Measurements from ENCODE around the gene ZNF804B.

ZNF804B gene

GRCh38 chr7:89316584-89317251 lies 557.2 kb downstream of the ZNF804B start:
- FAIRE-seq = no peak
- TF ChIP-seq TAF1 (IDR thresholded peaks at IDR 0.05; ENCODE audit: borderline replicate concordance, low read depth, low read length) = no peak
- no peak for TF ChIP-seq POLR2AphosphoS5 (IDR thresholded peaks at IDR 0.05; ENCODE audit: low read depth, low read length)
- TF ChIP-seq POLR2A (IDR thresholded peaks at IDR 0.05; ENCODE audit: low read depth, low read length) = no peak
- DNase-seq (ENCODE audit: insufficient read length) = no peak

- FAIRE-seq (no peak), DNase-seq (ENCODE audit: insufficient read length) (no peak)
- no peak for TF ChIP-seq POLR2A (IDR thresholded peaks at IDR 0.05; ENCODE audit: low read depth, low read length)
- no peak for TF ChIP-seq POLR2AphosphoS5 (IDR thresholded peaks at IDR 0.05; ENCODE audit: low read depth, low read length)
- no peak for TF ChIP-seq TAF1 (IDR thresholded peaks at IDR 0.05; ENCODE audit: borderline replicate concordance, low read depth, low read length)
These were observed 572.5 kb downstream of the ZNF804B start for GRCh38 chr7:89332026-89332425.

GRCh38 chr7:89334797-89335196 lies 575.3 kb downstream of the ZNF804B start:
- no peak for FAIRE-seq
- no peak for DNase-seq (ENCODE audit: insufficient read length)
- TF ChIP-seq TAF1 (IDR thresholded peaks at IDR 0.05; ENCODE audit: borderline replicate concordance, low read depth, low read length) (no peak), POLR2A (IDR thresholded peaks at IDR 0.05; ENCODE audit: low read depth, low read length) (no peak), POLR2AphosphoS5 (IDR thresholded peaks at IDR 0.05; ENCODE audit: low read depth, low read length) (no peak)

- DNase-seq (ENCODE audit: insufficient read length) (no peak), FAIRE-seq (no peak)
- TF ChIP-seq POLR2AphosphoS5 (IDR thresholded peaks at IDR 0.05; ENCODE audit: low read depth, low read length) (no peak), POLR2A (IDR thresholded peaks at IDR 0.05; ENCODE audit: low read depth, low read length) (no peak), TAF1 (IDR thresholded peaks at IDR 0.05; ENCODE audit: borderline replicate concordance, low read depth, low read length) (no peak)
These were observed 576.0 kb downstream of the ZNF804B start for GRCh38 chr7:89335490-89335889.

GRCh38 chr7:89336121-89336520 lies 576.6 kb downstream of the ZNF804B start:
- DNase-seq (ENCODE audit: insufficient read length) (no peak), FAIRE-seq (no peak)
- no peak for TF ChIP-seq POLR2AphosphoS5 (IDR thresholded peaks at IDR 0.05; ENCODE audit: low read depth, low read length)
- no peak for TF ChIP-seq TAF1 (IDR thresholded peaks at IDR 0.05; ENCODE audit: borderline replicate concordance, low read depth, low read length)

DNA sequence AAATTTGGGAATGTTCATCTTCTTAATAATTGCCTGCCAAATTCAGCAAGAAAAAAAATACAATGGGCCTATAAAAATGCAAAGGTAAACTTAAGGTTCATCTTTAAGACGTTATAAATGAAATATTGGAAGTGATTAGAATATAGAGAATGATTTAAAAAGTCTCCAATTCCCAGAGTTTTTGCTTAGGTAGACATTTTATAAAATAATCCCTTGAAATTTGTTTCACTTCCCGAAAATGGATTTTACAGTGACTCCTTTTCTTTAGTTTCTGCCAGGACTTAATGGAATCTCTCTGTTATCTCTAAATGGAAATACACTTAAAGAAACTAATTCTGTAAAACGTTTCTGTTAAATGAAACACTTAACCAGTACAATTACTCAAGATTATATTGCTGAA lies 580.2 kb downstream of the ZNF804B start:
- DNase-seq (ENCODE audit: insufficient read length) (no peak), FAIRE-seq (no peak)
- TF ChIP-seq POLR2A (IDR thresholded peaks at IDR 0.05; ENCODE audit: low read depth, low read length) = no peak
- TF ChIP-seq POLR2AphosphoS5 (IDR thresholded peaks at IDR 0.05; ENCODE audit: low read depth, low read length) = no peak
- TF ChIP-seq TAF1 (IDR thresholded peaks at IDR 0.05; ENCODE audit: borderline replicate concordance, low read depth, low read length) = no peak

DNA sequence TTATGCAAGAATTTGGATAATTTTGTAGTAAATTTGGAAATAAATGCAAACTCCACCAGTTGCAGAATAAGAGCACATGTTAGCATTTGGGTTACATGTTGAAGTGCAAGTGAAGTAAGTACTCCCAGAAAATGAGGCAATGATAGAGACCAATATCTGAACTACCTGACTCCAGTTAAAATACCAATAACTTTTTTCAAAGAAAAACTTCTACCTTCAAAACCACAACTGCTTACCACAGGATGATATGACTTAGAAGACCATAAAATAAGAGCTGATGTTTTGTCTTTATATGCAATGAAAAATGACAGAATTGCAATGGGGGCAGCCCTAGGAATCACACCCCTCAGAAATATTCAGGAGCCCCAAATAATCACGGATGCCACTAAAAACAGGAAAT lies 597.6 kb downstream of the ZNF804B start:
- DNase-seq (ENCODE audit: insufficient read length) = no peak
- FAIRE-seq = no peak
- TF ChIP-seq POLR2AphosphoS5 (IDR thresholded peaks at IDR 0.05; ENCODE audit: low read depth, low read length) (no peak), POLR2A (IDR thresholded peaks at IDR 0.05; ENCODE audit: low read depth, low read length) (no peak), TAF1 (IDR thresholded peaks at IDR 0.05; ENCODE audit: borderline replicate concordance, low read depth, low read length) (no peak)

DNA sequence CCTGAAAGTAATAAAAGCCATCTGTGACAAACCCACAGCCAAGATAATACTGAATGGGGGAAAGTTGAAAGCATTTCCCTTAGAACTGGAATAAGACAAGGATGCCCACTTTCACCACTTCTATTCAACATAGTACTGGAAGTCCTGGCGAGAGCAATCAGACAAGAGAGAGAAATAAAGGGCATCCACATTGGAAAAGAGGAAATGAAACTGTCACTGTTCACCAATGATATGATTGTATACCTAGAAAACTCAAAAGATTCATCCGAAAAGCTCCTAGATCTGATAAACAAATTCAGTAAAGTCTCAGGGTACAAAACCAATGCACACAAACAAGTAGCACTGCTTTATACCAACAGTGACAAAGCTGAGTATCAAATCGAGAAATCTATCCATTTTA lies 617.7 kb downstream of the ZNF804B start:
- no peak for TF ChIP-seq TAF1 (IDR thresholded peaks at IDR 0.05; ENCODE audit: borderline replicate concordance, low read depth, low read length)
- FAIRE-seq = no peak
- DNase-seq (ENCODE audit: insufficient read length) = no peak

DNA sequence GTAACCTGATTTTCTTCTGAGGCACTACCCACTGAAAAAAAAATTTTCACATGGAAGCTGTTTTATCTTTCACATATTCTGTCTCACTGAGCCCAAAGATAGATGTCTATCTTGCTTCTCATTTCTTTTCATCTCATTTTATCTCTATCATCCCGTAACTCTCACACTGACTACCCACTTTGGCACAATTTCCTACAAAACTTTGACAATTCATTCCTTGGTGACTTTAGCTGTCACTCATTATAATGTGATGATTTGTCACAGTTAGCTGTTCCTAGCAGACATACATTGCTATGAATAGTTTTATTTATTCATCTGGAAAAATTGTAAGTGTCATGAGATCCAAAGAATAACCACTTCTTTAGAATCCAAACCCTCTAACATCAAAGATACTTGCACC lies 625.9 kb downstream of the ZNF804B start:
- no peak for FAIRE-seq
- no peak for DNase-seq (ENCODE audit: insufficient read length)
- TF ChIP-seq TAF1 (IDR thresholded peaks at IDR 0.05; ENCODE audit: borderline replicate concordance, low read depth, low read length) (no peak), POLR2A (IDR thresholded peaks at IDR 0.05; ENCODE audit: low read depth, low read length) (no peak), POLR2AphosphoS5 (IDR thresholded peaks at IDR 0.05; ENCODE audit: low read depth, low read length) (no peak)

All from GM12892 (cell line).